MM.1S (cell line): ENCODE measurements around the gene ST7.

Source experiments
- DNase-seq: peaks from one replicate; pipeline ENCODE4 v3.0.0-alpha.2; 2015
- H2AFZ ChIP-seq: fragments of 300-600 bp; sonication (generic); 2 replicates; pipeline ENCODE4 v1.6.0; 2016; ENCODE audit warnings: antibody characterized with exemption, low read length
- H3F3A ChIP-seq: fragments of 300-600 bp; sonication (generic); 2 replicates; pipeline ENCODE4 v1.6.1; 2016; ENCODE audit warnings: mild to moderate bottlenecking, antibody characterized with exemption, low read length, moderate library complexity, mixed read lengths; ENCODE audit not compliant: insufficient read depth
- H3K27ac ChIP-seq: fragments of 300-600 bp; sonication (generic); 2 replicates; pipeline ENCODE4 v1.5.1; 2016; ENCODE audit warnings: mild to moderate bottlenecking, low read length
- H3K27me3 ChIP-seq: fragments of 300-600 bp; sonication (generic); replicated peaks from 2 replicates; pipeline ENCODE4 v1.6.0; 2016; ENCODE audit warnings: low read length; ENCODE audit not compliant: insufficient read depth
- H3K36me3 ChIP-seq: fragments of 300-600 bp; sonication (generic); replicated peaks from 2 replicates; pipeline ENCODE4 v1.6.1; 2016; ENCODE audit warnings: mild to moderate bottlenecking, low read length, mixed read lengths; ENCODE audit not compliant: insufficient read depth
- H3K4me1 ChIP-seq: fragments of 300-600 bp; sonication (generic); 2 replicates; pipeline ENCODE4 v1.6.1; 2016; ENCODE audit warnings: low read length, mixed read lengths
- H3K4me2 ChIP-seq: fragments of 300-600 bp; sonication (generic); 2 replicates; pipeline ENCODE4 v1.6.0; 2016; ENCODE audit warnings: low read depth, low read length
- H3K4me3 ChIP-seq: fragments of 300-600 bp; sonication (generic); 2 replicates; pipeline ENCODE4 v1.5.1; 2016; ENCODE audit warnings: low read length, mixed read lengths
- H3K79me2 ChIP-seq: fragments of 300-600 bp; sonication (generic); 2 replicates; pipeline ENCODE4 v1.6.1; 2016; ENCODE audit warnings: mixed run types, low read length, mixed read lengths
- H3K9ac ChIP-seq: fragments of 300-600 bp; sonication (generic); 2 replicates; pipeline ENCODE4 v1.6.1; 2016; ENCODE audit warnings: low read length, mixed read lengths
- H3K9me2 ChIP-seq: fragments of 300-600 bp; sonication (generic); replicated peaks from 2 replicates; pipeline ENCODE4 v1.6.1; 2016; ENCODE audit warnings: mild to moderate bottlenecking, low read length, mixed read lengths; ENCODE audit not compliant: insufficient read depth
- H3K9me3 ChIP-seq: fragments of 300-600 bp; sonication (generic); replicated peaks from 2 replicates; pipeline ENCODE4 v1.6.1; 2016; ENCODE audit warnings: mild to moderate bottlenecking, low read length, mixed read lengths; ENCODE audit not compliant: insufficient read depth
- H4K20me1 ChIP-seq: fragments of 300-600 bp; sonication (generic); 2 replicates; pipeline ENCODE4 v1.6.1; 2016; ENCODE audit warnings: mild to moderate bottlenecking, low read length, moderate library complexity, mixed read lengths; ENCODE audit not compliant: insufficient read depth
- CTCF ChIP-seq: fragments of 300-600 bp; sonication (generic); IDR thresholded peaks from 2 replicates; pipeline ENCODE4 v1.5.1; 2016; ENCODE audit warnings: antibody characterized with exemption, low read length, mixed read lengths
- EZH2 ChIP-seq: fragments of 300-600 bp; sonication (generic); optimal IDR thresholded peaks from 2 replicates; pipeline ENCODE3; 2017; ENCODE audit warnings: low read depth, mild to moderate bottlenecking, antibody characterized with exemption, low read length, mixed read lengths
- EZH2phosphoT487 ChIP-seq: fragments of 300-600 bp; sonication (generic); IDR thresholded peaks from 2 replicates; pipeline ENCODE4 v1.6.1; 2018; ENCODE audit warnings: antibody characterized with exemption, low read length

ST7 gene

GRCh38 chr7:116920359-116920758 lies 32.9 kb upstream of the ST7 start:
- no peak overlapping the region for H3K9ac ChIP-seq
- H3K4me2 ChIP-seq = no peak overlapping the region
- no peaks in the 10 kb centered on the region for H4K20me1 ChIP-seq
- no peak overlapping the region for H2AFZ ChIP-seq
- no peaks in the 10 kb centered on the region for H3K9me2 ChIP-seq
- TF ChIP-seq EZH2 = no peak
- TF ChIP-seq EZH2phosphoT487 = no peak
- TF ChIP-seq CTCF = no peak
- no peaks in the 10 kb centered on the region for H3K4me1 ChIP-seq
- no peak overlapping the region for H3K27ac ChIP-seq
- H3K79me2 ChIP-seq = no peaks in the 10 kb centered on the region
- H3K4me3 ChIP-seq = no peak overlapping the region
- H3K36me3 ChIP-seq = peaks cover 14% of the 10 kb centered on the region; the same call in 1 of the 2 replicates
- no peaks in the 10 kb centered on the region for H3F3A ChIP-seq
- H3K27me3 ChIP-seq = no peaks in the 10 kb centered on the region
- H3K9me3 ChIP-seq = no peaks in the 10 kb centered on the region
- no peak for DNase-seq

GRCh38 chr7:116922545-116922944 lies 30.8 kb upstream of the ST7 start:
- Histone ChIP-seq H2AFZ (no peak overlapping the region), H3K27me3 (no peaks in the 10 kb centered on the region), H3F3A (no peaks in the 10 kb centered on the region), H3K4me2 (no peak overlapping the region), H3K36me3 (peaks cover 3% of the 10 kb centered on the region; the same call in 1 of the 2 replicates), H3K9me2 (no peaks in the 10 kb centered on the region), H3K9me3 (no peaks in the 10 kb centered on the region), H3K9ac (no peak overlapping the region), H4K20me1 (no peaks in the 10 kb centered on the region), H3K4me1 (no peaks in the 10 kb centered on the region), H3K27ac (no peak overlapping the region), H3K4me3 (no peak overlapping the region), H3K79me2 (no peaks in the 10 kb centered on the region)
- no peak for TF ChIP-seq CTCF
- no peak for TF ChIP-seq EZH2phosphoT487
- TF ChIP-seq EZH2 = no peak
- DNase-seq = no peak

- Histone ChIP-seq H3K9me2 (no peaks in the 10 kb centered on the region), H3K4me1 (no peaks in the 10 kb centered on the region), H4K20me1 (no peaks in the 10 kb centered on the region), H2AFZ (no peak overlapping the region), H3K27me3 (no peaks in the 10 kb centered on the region), H3K9me3 (no peaks in the 10 kb centered on the region), H3F3A (no peaks in the 10 kb centered on the region), H3K27ac (no peak overlapping the region), H3K4me3 (no peak overlapping the region), H3K9ac (no peak overlapping the region), H3K36me3 (no peaks in the 10 kb centered on the region), H3K79me2 (no peaks in the 10 kb centered on the region), H3K4me2 (no peak overlapping the region)
- no peak for TF ChIP-seq EZH2
- TF ChIP-seq EZH2phosphoT487 = no peak
- TF ChIP-seq CTCF = no peak
- DNase-seq = no peak
Observed at GRCh38 chr7:116924741-116925140, 28.6 kb upstream of the ST7 start.
